GM12892 (cell line): ENCODE results near the gene MRPL28.

ENCODE experiments used
- POLR2AphosphoS5 ChIP-seq: IDR thresholded peaks from 2 replicates; pipeline ENCODE4 v1.6.1; 2011; ENCODE audit warnings: low read depth, low read length, control low read depth
- TAF1 ChIP-seq: IDR thresholded peaks from 2 replicates; pipeline ENCODE4 v1.6.1; 2011; ENCODE audit warnings: low read depth, mild to moderate bottlenecking, control low read depth, low read length, borderline replicate concordance

GRCh38 chr16:410516-411178 is 40.3 kb upstream of the MRPL28 start:
- TF ChIP-seq TAF1 = no peak
- no peak for TF ChIP-seq POLR2AphosphoS5
